Heart left ventricle (tissue), 16 donors: ENCODE measurements around the gene STK38L. TPM values are rescaled to one million over a fixed set of nuclear protein-coding genes. Genes with fewer than 3 reads are reported as not detected.
A peak's percentile ranks its signal among the peaks of the same experiment; 100 is the strongest.
"Not testable (repeated sequence)": the region's sequence is repeated elsewhere in the genome, so short reads cannot be mapped to it uniquely, and the experiment has no call there.

Source experiments
- ATAC-seq, 4 donors: fragments of 200-7000 bp; cut with Tn5 transposase; one replicate each; pipeline ENCODE4 v1.9.1; 2020 to 2022; ENCODE audit warnings: moderate library complexity in 4 of 4, mild to moderate bottlenecking in 3 of 4, moderate number of reproducible peaks in 1 of 4
- DNase-seq, 5 donors: peaks; one replicate each; pipeline ENCODE4 v3.0.0-alpha.2; 2020
- H3K27ac ChIP-seq, 12 donors: fragments of 200-600 bp; sonication (generic) in 4 of 12; one replicate each; pipeline versions ENCODE4 v1.5.0 to v1.8.0; 2016 to 2022; ENCODE audit warnings: mild to moderate bottlenecking in 2 of 12
- H3K27me3 ChIP-seq, 9 donors: fragments of 200-600 bp; sonication (generic) in 2 of 9; one replicate each; pipeline versions ENCODE4 v1.5.1 to v1.8.0; 2016 to 2022; ENCODE audit warnings: mild to moderate bottlenecking in 3 of 9
- H3K36me3 ChIP-seq, 9 donors: fragments of 200-600 bp; sonication (generic) in 2 of 9; one replicate each; pipeline versions ENCODE4 v1.5.0 to v1.8.0; 2018 to 2022; ENCODE audit warnings: mild to moderate bottlenecking in 2 of 9
- H3K4me1 ChIP-seq, 12 donors: fragments of 200-600 bp; sonication (generic) in 4 of 12; one replicate each; pipeline versions ENCODE4 v1.5.0 to v1.8.0; 2016 to 2022; ENCODE audit warnings: mild to moderate bottlenecking in 3 of 12
- H3K4me3 ChIP-seq, 12 donors: fragments of 200-600 bp; sonication (generic) in 4 of 12; one replicate each; pipeline versions ENCODE4 v1.5.0 to v1.8.0; 2017 to 2022; ENCODE audit warnings: mild to moderate bottlenecking in 9 of 12, moderate library complexity in 4 of 12
- H3K9me3 ChIP-seq, 12 donors: fragments of 200-600 bp; sonication (generic) in 4 of 12; one replicate each; pipeline versions ENCODE4 v1.5.0 to v1.8.0; 2016 to 2022; ENCODE audit warnings: mild to moderate bottlenecking in 1 of 12
- POLR2A ChIP-seq, 2 donors: fragments of 450-650 bp; IDR thresholded peaks; one replicate each; pipeline ENCODE4 v1.6.1; 2017; ENCODE audit warnings: antibody characterized with exemption in 2 of 2, mild to moderate bottlenecking in 2 of 2, moderate library complexity in 2 of 2
- WGBS, 4 donors: extraction: QIAGEN DNeasy Blood & Tissue Kit in 2 of 4; methylation state at CpG; one replicate each; pipeline versions ENCODE4 v1.1.5 to v1.1.7; 2013 to 2018; 5-methylcytosine and 5-hydroxymethylcytosine counted together
- intact Hi-C, 10 donors: fragments of 100-400 bp; cut with DNase I; formaldehyde crosslinking; loops; one replicate each; pipeline versions ENCODE4 v1.11.1 to v1.14.2; 2022
- polyA plus RNA-seq, 2 donors: library from polyadenylated mRNA; stranded (reverse); fragments of 200-250 nt; gene quantifications; one replicate each; pipeline ENCODE4 v1.2.3, GENCODE V29; 2013
- total RNA-seq, 9 donors: library from RNA; depleted of rRNA in 2 of 9; stranded (reverse); fragments of >200 nt in 2 of 9; fragmentation: NEBNext Ultra II Directional in 3 of 9; extraction: Animal tissue kit (Norgen Biotek cat#: 25700) in 3 of 9; gene quantifications; one replicate each; pipeline versions ENCODE4 v1.1.0 to v1.2.4, GENCODE V29; 2016 to 2023
- TF ChIP-seq, protein P1 (sequence below), 12 donors: fragments of 200-600 bp; sonication (generic) in 4 of 12; IDR thresholded peaks; one replicate each; pipeline versions ENCODE4 v1.5.0 to v1.8.0; 2018 to 2022; ENCODE audit warnings: antibody characterized with exemption in 12 of 12, mild to moderate bottlenecking in 5 of 12
- donor health status: ischemic (EF 13 %, LVEDD 7.1; RV severe dilation, severe dysfunction).
- donor health status: healthy with polysubstance abuse.
- donor health status: DM: no; HTN: yes; CAD: no.
- donor health status: DM: no; HTN: no; CAD: no.
- donor health status: ischemic (EF 25% LVEDD 6.9; RV normal size, moderate dysfunction).
- donor health status: ischemic (EF 25% LVEDD 5.7; RV mildly dilated, moderate dysfunction).
- donor health status: healthy.
- donor health status: DM: yes; HTN: yes; CAD: no.
- donor health status: ischemic (EF 35%, LVEDD 5.7; RV mildly dilated, moderate dysfunction).
- donor health status: nonischemic (EF 11% LVEDD 7.7; RV severe dilation, severe dysfunction).
- donor health status: DM: yes; HTN: yes; CAD: no.
- donor health status: PGD.
- donor health status: ischemic (EF 29% LVEDD 5.4; RV normal size, mild dysfunction).
- donor health status: nonischemic (EF 23%, LVEDD 6.1; RV moderate dilation, normal function).

The STK38L gene
- total and polyA plus RNA-seq, 11 donors, result 21.1 to 142 (median 55.2) TPM

DNA sequence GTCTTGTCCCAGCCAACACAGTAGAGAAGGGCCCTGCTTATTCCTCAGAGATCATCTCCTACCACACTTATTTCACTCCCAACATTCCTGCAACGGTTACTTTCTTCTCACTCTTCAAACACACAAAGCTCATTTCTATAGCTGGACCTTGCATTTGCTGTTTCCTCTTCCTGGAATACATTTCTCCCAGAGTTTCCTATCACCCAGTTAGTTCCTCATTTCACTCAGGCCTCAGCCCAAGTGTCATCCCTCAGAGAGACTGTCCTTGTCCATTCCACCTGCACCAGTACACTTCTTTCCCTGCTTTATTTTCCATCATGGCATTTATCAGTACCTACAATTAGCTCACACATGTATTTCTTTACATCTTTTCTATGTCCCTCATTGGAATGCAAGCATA lies 14.7 kb upstream of the STK38L start:
- Histone ChIP-seq H3K4me1 (peaks cover 0 to 32% (median 12%) of the 10 kb centered on the region in 12 donors), H3K4me3 (no peak overlapping the region), H3K9me3 (no peaks in the 10 kb centered on the region), H3K36me3 (no peaks in the 10 kb centered on the region), H3K27me3 (no peaks in the 10 kb centered on the region), H3K27ac (peak overlapping the region in 1 of 12 donors; percentile 47)
- TF ChIP-seq POLR2A (IDR thresholded peaks at IDR 0.05), result no peak
- DNase-seq (no peak), ATAC-seq (no peak)
- 56 to 57% (median 57%) methylated on average over 1 of the region's 1 CpG for WGBS, 4 donors
- intact Hi-C loops, result no loop called here

DNA sequence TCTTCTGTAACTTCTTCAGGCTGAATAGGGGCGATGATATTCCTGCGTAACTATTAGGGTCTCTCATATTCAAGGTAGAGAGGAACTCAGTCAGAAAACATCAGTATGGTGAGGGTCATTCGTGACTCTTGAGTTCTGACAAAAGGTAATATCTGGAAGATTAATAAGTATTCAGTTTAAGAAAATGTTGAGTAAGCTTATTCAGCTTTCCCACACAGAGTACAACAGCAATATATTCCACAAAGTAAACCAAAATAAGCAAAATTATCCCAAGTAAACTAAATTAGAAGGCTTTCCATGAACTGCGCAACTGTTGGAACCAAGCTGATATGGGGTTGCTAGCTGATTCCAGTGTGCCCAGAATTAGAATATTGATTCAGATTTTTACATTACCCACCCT lies 12.7 kb upstream of the STK38L start:
- peaks cover 0 to 26% (median 6%) of the 10 kb centered on the region in 12 donors for H3K4me1 ChIP-seq
- H3K4me3 ChIP-seq, H3K27ac ChIP-seq, intact Hi-C loops, H3K27me3 ChIP-seq, H3K9me3 ChIP-seq, H3K36me3 ChIP-seq, DNase-seq, ATAC-seq: not testable (repeated sequence)
- 72 to 91% (median 81%) methylated on average over 4 of the region's 4 CpGs for WGBS, 4 donors

DNA sequence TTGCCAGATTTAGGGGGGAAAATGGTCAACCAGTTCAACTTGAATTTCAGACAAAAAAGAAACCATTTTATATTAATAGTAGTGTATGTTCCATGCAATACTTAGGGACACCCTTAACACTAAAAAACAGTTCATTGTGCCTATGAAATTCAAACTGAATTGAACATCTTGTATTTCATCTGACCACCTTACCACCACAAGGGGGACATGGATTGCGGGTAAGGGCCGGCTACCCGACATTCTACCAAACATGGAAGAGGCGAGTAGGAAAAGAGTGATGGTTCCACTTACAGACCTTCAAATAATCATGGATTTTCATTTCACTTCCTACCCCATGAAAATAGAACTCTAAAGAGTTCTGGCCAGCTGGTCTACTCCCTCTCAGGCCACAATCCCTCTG lies 10.3 kb upstream of the STK38L start:
- no peaks in the 10 kb centered on the region for H3K36me3 ChIP-seq
- no peak overlapping the region for H3K27ac ChIP-seq
- intact Hi-C loops, result no loop called here
- no peak overlapping the region for H3K4me3 ChIP-seq
- 94 to 98% (median 95%) methylated on average over 4 of the region's 4 CpGs for WGBS, 4 donors
- DNase-seq (no peak), ATAC-seq (no peak)
- no peak for TF ChIP-seq POLR2A (IDR thresholded peaks at IDR 0.05)
- TF ChIP-seq, protein P1, sequence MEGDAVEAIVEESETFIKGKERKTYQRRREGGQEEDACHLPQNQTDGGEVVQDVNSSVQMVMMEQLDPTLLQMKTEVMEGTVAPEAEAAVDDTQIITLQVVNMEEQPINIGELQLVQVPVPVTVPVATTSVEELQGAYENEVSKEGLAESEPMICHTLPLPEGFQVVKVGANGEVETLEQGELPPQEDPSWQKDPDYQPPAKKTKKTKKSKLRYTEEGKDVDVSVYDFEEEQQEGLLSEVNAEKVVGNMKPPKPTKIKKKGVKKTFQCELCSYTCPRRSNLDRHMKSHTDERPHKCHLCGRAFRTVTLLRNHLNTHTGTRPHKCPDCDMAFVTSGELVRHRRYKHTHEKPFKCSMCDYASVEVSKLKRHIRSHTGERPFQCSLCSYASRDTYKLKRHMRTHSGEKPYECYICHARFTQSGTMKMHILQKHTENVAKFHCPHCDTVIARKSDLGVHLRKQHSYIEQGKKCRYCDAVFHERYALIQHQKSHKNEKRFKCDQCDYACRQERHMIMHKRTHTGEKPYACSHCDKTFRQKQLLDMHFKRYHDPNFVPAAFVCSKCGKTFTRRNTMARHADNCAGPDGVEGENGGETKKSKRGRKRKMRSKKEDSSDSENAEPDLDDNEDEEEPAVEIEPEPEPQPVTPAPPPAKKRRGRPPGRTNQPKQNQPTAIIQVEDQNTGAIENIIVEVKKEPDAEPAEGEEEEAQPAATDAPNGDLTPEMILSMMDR (IDR thresholded peaks at IDR 0.05), result peak in 1 of 12 donors; percentile 6
- H3K27me3 ChIP-seq, result no peaks in the 10 kb centered on the region
- peaks cover 0 to 23% (median 0%) of the 10 kb centered on the region in 12 donors for H3K4me1 ChIP-seq
- no peaks in the 10 kb centered on the region for H3K9me3 ChIP-seq

DNA sequence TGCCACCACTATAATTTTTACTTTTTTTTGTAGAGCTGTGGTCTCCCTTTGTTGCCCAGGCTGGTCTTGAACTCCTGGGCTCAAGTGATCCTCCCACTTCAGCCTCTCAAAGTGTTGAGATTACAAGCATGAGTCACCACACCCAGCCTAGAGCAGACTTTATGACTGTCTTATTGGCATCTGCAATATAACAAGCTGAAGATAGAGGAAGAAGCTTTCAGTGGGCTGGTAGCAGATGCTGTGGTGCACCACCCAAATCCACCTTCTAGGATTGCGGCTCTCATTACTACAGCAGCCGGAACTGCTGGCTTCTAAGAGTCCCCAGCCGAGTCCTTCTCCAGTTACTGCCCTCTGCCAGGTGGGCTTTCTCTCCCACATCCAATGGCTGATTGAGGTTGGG lies 7.6 kb upstream of the STK38L start:
- no peaks in the 10 kb centered on the region for H3K36me3 ChIP-seq
- H3K4me3 ChIP-seq, result no peak overlapping the region
- no peak overlapping the region for H3K27ac ChIP-seq
- H3K9me3 ChIP-seq, result no peaks in the 10 kb centered on the region
- DNase-seq (no peak), ATAC-seq (peak in 1 of 4 donors; percentile 24)
- H3K4me1 ChIP-seq, result peaks cover 0 to 13% (median 0%) of the 10 kb centered on the region in 12 donors
- H3K27me3 ChIP-seq, result no peaks in the 10 kb centered on the region
- TF ChIP-seq, protein P1 (IDR thresholded peaks at IDR 0.05), result no peak
- TF ChIP-seq POLR2A (IDR thresholded peaks at IDR 0.05), result no peak
- intact Hi-C loops, result no loop called here
- 84 to 89% (median 87%) methylated on average over 3 of the region's 3 CpGs for WGBS, 4 donors

DNA sequence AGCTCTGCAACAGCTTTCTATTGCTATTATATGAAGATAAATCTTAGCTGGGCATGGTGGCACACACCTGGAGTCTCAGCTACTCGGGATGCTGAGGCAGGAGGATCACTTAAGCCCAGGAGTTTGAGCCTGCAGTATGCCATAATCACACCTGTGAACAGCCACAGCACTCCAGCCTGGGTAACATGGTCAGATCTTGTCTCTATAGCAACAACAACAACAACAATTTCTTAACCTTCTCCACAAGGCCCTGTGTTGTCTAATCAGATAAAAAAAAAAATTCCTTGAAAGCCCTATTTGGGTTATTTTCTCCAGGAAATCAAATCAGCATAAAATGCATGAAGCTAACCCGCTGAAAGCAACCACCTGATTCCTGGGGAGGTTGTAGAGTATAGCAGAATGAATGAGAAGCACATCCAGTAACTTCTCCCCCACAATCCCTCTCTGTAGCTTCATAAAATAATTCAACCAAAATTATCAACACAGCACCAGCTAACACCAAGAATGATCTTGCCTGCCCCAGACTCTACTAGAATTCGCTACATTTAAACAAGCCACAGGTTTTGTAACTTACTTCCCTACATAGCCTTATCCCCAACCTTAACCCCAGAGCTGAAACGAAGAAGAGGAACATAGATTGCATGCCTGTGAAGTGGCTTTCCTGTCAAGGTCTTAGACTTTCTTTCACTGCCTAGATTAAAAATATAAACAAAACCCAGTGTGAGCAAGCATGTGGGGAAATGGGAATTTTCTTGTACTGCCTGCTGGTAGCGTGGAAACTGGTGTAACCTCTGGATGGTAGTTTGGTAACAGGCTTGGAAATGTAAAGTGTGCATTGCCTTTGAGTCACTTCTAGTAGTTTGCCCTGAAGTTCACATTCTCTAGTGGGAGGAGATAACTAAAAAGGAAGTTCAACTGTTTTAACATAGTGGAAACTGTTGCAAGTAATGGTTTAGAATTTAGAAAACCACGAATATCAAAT lies 6.0 kb upstream of the STK38L start:
- DNase-seq, result no peak

More for the DNA sequence above, 6.0 kb upstream of the STK38L start:
- Histone ChIP-seq H3K4me1 (peaks cover 0 to 13% (median 0%) of the 10 kb centered on the region in 12 donors), H3K27ac (peak overlapping the region in 3 of 12 donors; percentile 11 to 67 (median 14)), H3K36me3 (no peaks in the 10 kb centered on the region), H3K27me3 (no peaks in the 10 kb centered on the region), H3K4me3 (no peak overlapping the region), H3K9me3 (no peaks in the 10 kb centered on the region)
- intact Hi-C loops, result no loop called here
- peak in 3 of 4 donors; percentile 26 to 65 (median 41) for ATAC-seq
- 76 to 81% (median 77%) methylated on average over 6 of the region's 6 CpGs for WGBS, 4 donors
- TF ChIP-seq POLR2A (IDR thresholded peaks at IDR 0.05), result no peak
- TF ChIP-seq, protein P1 (IDR thresholded peaks at IDR 0.05), result no peak
